Measurements from ENCODE around the gene INSYN2B.
A peak's percentile ranks its signal among the peaks of the same experiment; 100 is the strongest.

Gene INSYN2B

GRCh38 chr5:169980418-169981053, at the start of gene INSYN2B:
Gene INSYN2B, minus strand, starts transcription at chr5:169980495. Its CDS starts 96,597 bp downstream, at chr5:169883898.
- no peaks in the 10 kb centered on the region for H3K9me3 Mint-ChIP-seq

GRCh38 chr5:170028124-170028523, 47.8 kb upstream of the INSYN2B start:
- ATAC-seq (replicated peaks; ENCODE audit: extremely low read depth, poor library complexity, severe bottlenecking) (no peak), DNase-seq (ENCODE audit: low spot score in 2 of 2) (no peak)
- Mint-ChIP-seq H3K27me3 (no peaks in the 10 kb centered on the region), H3K36me3 (ENCODE audit: insufficient read depth) (peaks cover 39% of the 10 kb centered on the region), H3K9me3 (no peaks in the 10 kb centered on the region), H3K27ac (ENCODE audit: low read depth) (no peak overlapping the region), H3K4me3 (no peak overlapping the region), H3K4me1 (peaks cover under 1% of the 10 kb centered on the region)

More at GRCh38 chr5:169980418-169981053, at the start of gene INSYN2B:
- peaks cover 16% of the 10 kb centered on the region for H3K4me1 Mint-ChIP-seq
- ATAC-seq (replicated peaks; ENCODE audit: extremely low read depth, poor library complexity, severe bottlenecking) = no peak
- no peaks in the 10 kb centered on the region for H3K27me3 Mint-ChIP-seq
- H3K36me3 Mint-ChIP-seq (ENCODE audit: insufficient read depth) = peaks cover 42% of the 10 kb centered on the region
- no peak within 1 kb of the TSS for H3K27ac Mint-ChIP-seq (ENCODE audit: low read depth)
- no peak for DNase-seq (ENCODE audit: low spot score in 2 of 2)
- no peak within 1 kb of the TSS for H3K4me3 Mint-ChIP-seq

- Mint-ChIP-seq H3K36me3 (ENCODE audit: insufficient read depth) (peaks cover 43% of the 10 kb centered on the region), H3K27me3 (no peaks in the 10 kb centered on the region), H3K9me3 (no peaks in the 10 kb centered on the region), H3K4me1 (peaks cover 7% of the 10 kb centered on the region), H3K27ac (ENCODE audit: low read depth) (peak overlapping the region; percentile 20), H3K4me3 (no peak overlapping the region)
- ATAC-seq (replicated peaks; ENCODE audit: extremely low read depth, poor library complexity, severe bottlenecking) (no peak), DNase-seq (ENCODE audit: low spot score in 2 of 2) (no peak)
Observed at GRCh38 chr5:170025853-170026252, 45.6 kb upstream of the INSYN2B start.

GRCh38 chr5:170021506-170021905, 41.2 kb upstream of the INSYN2B start:
- H3K9me3 Mint-ChIP-seq = no peaks in the 10 kb centered on the region
- peaks cover 9% of the 10 kb centered on the region for H3K4me1 Mint-ChIP-seq
- DNase-seq (ENCODE audit: low spot score in 2 of 2) = no peak
- H3K27me3 Mint-ChIP-seq = no peaks in the 10 kb centered on the region
- no peak overlapping the region for H3K27ac Mint-ChIP-seq (ENCODE audit: low read depth)
- no peak overlapping the region for H3K4me3 Mint-ChIP-seq
- H3K36me3 Mint-ChIP-seq (ENCODE audit: insufficient read depth) = peaks cover 45% of the 10 kb centered on the region
- ATAC-seq (replicated peaks; ENCODE audit: extremely low read depth, poor library complexity, severe bottlenecking) = no peak

- H3K4me3 Mint-ChIP-seq = no peak overlapping the region
Observed at GRCh38 chr5:170020423-170020822, 40.1 kb upstream of the INSYN2B start.

GRCh38 chr5:170012622-170013021, 32.3 kb upstream of the INSYN2B start:
- Mint-ChIP-seq H3K27ac (ENCODE audit: low read depth) (no peak overlapping the region), H3K36me3 (ENCODE audit: insufficient read depth) (peaks cover 37% of the 10 kb centered on the region), H3K4me3 (no peak overlapping the region), H3K27me3 (no peaks in the 10 kb centered on the region), H3K4me1 (peaks cover 5% of the 10 kb centered on the region), H3K9me3 (no peaks in the 10 kb centered on the region)
- DNase-seq (ENCODE audit: low spot score in 2 of 2) (no peak), ATAC-seq (replicated peaks; ENCODE audit: extremely low read depth, poor library complexity, severe bottlenecking) (no peak)

More at GRCh38 chr5:170020423-170020822, 40.1 kb upstream of the INSYN2B start:
- Mint-ChIP-seq H3K4me1 (peaks cover 9% of the 10 kb centered on the region), H3K27me3 (no peaks in the 10 kb centered on the region), H3K36me3 (ENCODE audit: insufficient read depth) (peaks cover 46% of the 10 kb centered on the region), H3K9me3 (no peaks in the 10 kb centered on the region), H3K27ac (ENCODE audit: low read depth) (no peak overlapping the region)
- ATAC-seq (replicated peaks; ENCODE audit: extremely low read depth, poor library complexity, severe bottlenecking) (no peak), DNase-seq (ENCODE audit: low spot score in 2 of 2) (no peak)

- Mint-ChIP-seq H3K27me3 (no peaks in the 10 kb centered on the region), H3K36me3 (ENCODE audit: insufficient read depth) (peaks cover 39% of the 10 kb centered on the region), H3K4me3 (no peak overlapping the region), H3K27ac (ENCODE audit: low read depth) (no peak overlapping the region), H3K9me3 (no peaks in the 10 kb centered on the region), H3K4me1 (peaks cover 5% of the 10 kb centered on the region)
- ATAC-seq (replicated peaks; ENCODE audit: extremely low read depth, poor library complexity, severe bottlenecking) (no peak), DNase-seq (ENCODE audit: low spot score in 2 of 2) (no peak)
Observed at GRCh38 chr5:170011751-170012150, 31.5 kb upstream of the INSYN2B start.

GRCh38 chr5:170010595-170010994, 30.3 kb upstream of the INSYN2B start:
- Mint-ChIP-seq H3K27ac (ENCODE audit: low read depth) (no peak overlapping the region), H3K4me3 (no peak overlapping the region), H3K36me3 (ENCODE audit: insufficient read depth) (peaks cover 35% of the 10 kb centered on the region), H3K4me1 (peaks cover 5% of the 10 kb centered on the region), H3K9me3 (no peaks in the 10 kb centered on the region), H3K27me3 (no peaks in the 10 kb centered on the region)
- ATAC-seq (replicated peaks; ENCODE audit: extremely low read depth, poor library complexity, severe bottlenecking) (no peak), DNase-seq (ENCODE audit: low spot score in 2 of 2) (no peak)

- Mint-ChIP-seq H3K36me3 (ENCODE audit: insufficient read depth) (peaks cover 39% of the 10 kb centered on the region), H3K27ac (ENCODE audit: low read depth) (no peak overlapping the region), H3K4me3 (no peak overlapping the region), H3K27me3 (no peaks in the 10 kb centered on the region), H3K9me3 (no peaks in the 10 kb centered on the region), H3K4me1 (peaks cover 5% of the 10 kb centered on the region)
- ATAC-seq (replicated peaks; ENCODE audit: extremely low read depth, poor library complexity, severe bottlenecking) (no peak), DNase-seq (ENCODE audit: low spot score in 2 of 2) (no peak)
Observed at GRCh38 chr5:170008376-170008775, 28.1 kb upstream of the INSYN2B start.

GRCh38 chr5:170006021-170006420, 25.7 kb upstream of the INSYN2B start:
- Mint-ChIP-seq H3K9me3 (no peaks in the 10 kb centered on the region), H3K36me3 (ENCODE audit: insufficient read depth) (peaks cover 43% of the 10 kb centered on the region)

GRCh38 chr5:170000155-170000554, 19.9 kb upstream of the INSYN2B start:
- no peak overlapping the region for H3K4me3 Mint-ChIP-seq
- DNase-seq (ENCODE audit: low spot score in 2 of 2) = no peak
- no peak for ATAC-seq (replicated peaks; ENCODE audit: extremely low read depth, poor library complexity, severe bottlenecking)
- H3K9me3 Mint-ChIP-seq = no peaks in the 10 kb centered on the region
- peaks cover 44% of the 10 kb centered on the region for H3K36me3 Mint-ChIP-seq (ENCODE audit: insufficient read depth)
- H3K27me3 Mint-ChIP-seq = no peaks in the 10 kb centered on the region
- no peak overlapping the region for H3K27ac Mint-ChIP-seq (ENCODE audit: low read depth)
- no peaks in the 10 kb centered on the region for H3K4me1 Mint-ChIP-seq

More at GRCh38 chr5:170006021-170006420, 25.7 kb upstream of the INSYN2B start:
- DNase-seq (ENCODE audit: low spot score in 2 of 2) (no peak), ATAC-seq (replicated peaks; ENCODE audit: extremely low read depth, poor library complexity, severe bottlenecking) (no peak)
- H3K27me3 Mint-ChIP-seq = no peaks in the 10 kb centered on the region
- peaks cover 5% of the 10 kb centered on the region for H3K4me1 Mint-ChIP-seq
- no peak overlapping the region for H3K4me3 Mint-ChIP-seq
- no peak overlapping the region for H3K27ac Mint-ChIP-seq (ENCODE audit: low read depth)

- no peaks in the 10 kb centered on the region for H3K9me3 Mint-ChIP-seq
- DNase-seq (ENCODE audit: low spot score in 2 of 2) (no peak), ATAC-seq (replicated peaks; ENCODE audit: extremely low read depth, poor library complexity, severe bottlenecking) (no peak)
- H3K4me1 Mint-ChIP-seq = no peaks in the 10 kb centered on the region
- H3K36me3 Mint-ChIP-seq (ENCODE audit: insufficient read depth) = peaks cover 46% of the 10 kb centered on the region
- H3K27me3 Mint-ChIP-seq = no peaks in the 10 kb centered on the region
- H3K4me3 Mint-ChIP-seq = no peak overlapping the region
- no peak overlapping the region for H3K27ac Mint-ChIP-seq (ENCODE audit: low read depth)
Observed at GRCh38 chr5:169999621-170000020, 19.3 kb upstream of the INSYN2B start.

GRCh38 chr5:169997798-169998197, 17.5 kb upstream of the INSYN2B start:
- peaks cover 44% of the 10 kb centered on the region for H3K36me3 Mint-ChIP-seq (ENCODE audit: insufficient read depth)

More at GRCh38 chr5:169997798-169998197, 17.5 kb upstream of the INSYN2B start:
- ATAC-seq (replicated peaks; ENCODE audit: extremely low read depth, poor library complexity, severe bottlenecking) = no peak
- no peaks in the 10 kb centered on the region for H3K9me3 Mint-ChIP-seq
- H3K4me3 Mint-ChIP-seq = no peak overlapping the region
- no peaks in the 10 kb centered on the region for H3K27me3 Mint-ChIP-seq
- H3K27ac Mint-ChIP-seq (ENCODE audit: low read depth) = no peak overlapping the region
- no peaks in the 10 kb centered on the region for H3K4me1 Mint-ChIP-seq
- no peak for DNase-seq (ENCODE audit: low spot score in 2 of 2)
